Right kidney (tissue), 1 donor: ENCODE results near the gene LRRC51.

Experiments used
- DNase-seq: peaks from one replicate; pipeline ENCODE4 v3.0.0-alpha.2; 2016

LRRC51 gene

GRCh38 chr11:72069787-72070251 lies 10.8 kb upstream of the LRRC51 start:
- DNase-seq: no peak

DNA sequence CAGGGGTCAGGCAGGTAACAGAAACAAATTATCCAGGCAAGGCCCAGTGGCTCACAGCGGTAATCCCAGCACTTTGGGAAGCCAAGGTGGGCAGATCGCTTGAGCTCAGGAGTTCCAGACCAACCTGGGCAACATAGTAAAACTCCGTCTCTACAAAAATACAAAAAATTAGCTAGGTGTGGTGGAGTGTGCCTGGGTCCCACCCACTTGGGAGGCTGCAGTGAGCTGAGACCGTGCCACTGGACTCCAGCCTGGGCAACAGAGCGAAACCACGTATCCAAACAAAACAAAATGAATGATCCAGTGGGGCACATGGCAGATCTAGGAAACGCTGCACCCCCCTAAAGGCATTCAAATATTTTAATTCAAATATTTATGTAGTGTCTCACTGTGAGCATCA lies 10.2 kb upstream of the LRRC51 start:
- no peak for DNase-seq

GRCh38 chr11:72072348-72072747 lies 8.3 kb upstream of the LRRC51 start:
- no peak for DNase-seq

DNA sequence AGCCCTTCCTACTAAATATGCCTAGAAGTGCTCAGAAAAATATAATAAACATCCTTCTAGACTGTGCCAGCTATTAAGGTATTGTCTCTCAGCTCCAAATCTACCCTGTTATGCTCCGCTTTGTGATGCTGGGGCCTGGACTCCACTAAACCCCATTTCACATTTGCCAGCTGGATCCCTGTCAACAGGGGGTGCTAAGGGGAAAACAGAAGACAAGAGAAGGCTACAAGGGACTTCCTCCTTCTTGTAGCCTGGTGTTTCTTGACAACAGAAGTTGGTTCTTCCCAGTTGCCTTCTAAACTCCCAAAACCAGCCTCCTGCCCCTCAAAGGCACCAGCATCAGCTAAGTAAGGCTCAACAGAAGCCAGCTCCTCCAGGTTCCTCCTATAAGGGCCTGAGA lies 5.5 kb upstream of the LRRC51 start:
- no peak for DNase-seq

DNA sequence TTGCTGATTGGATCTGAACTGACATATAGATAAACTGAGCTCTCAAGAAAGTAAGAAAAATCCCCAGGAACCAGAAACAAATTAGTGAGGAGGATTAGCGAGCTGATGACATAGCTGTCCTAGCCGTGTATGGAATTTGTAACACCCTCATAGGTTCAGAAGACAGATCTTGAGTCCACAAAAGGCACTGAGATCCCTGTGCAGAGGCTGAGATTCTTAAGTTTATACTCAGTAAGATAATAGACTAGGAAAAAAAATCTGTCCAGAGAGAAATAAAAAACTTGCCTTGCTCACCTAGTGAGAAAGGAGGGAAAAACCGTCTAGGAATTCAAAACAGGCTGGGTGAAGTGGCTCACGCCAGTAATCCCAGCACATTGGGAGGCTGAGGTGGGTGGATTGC lies 4.9 kb upstream of the LRRC51 start:
- no peak for DNase-seq

DNA sequence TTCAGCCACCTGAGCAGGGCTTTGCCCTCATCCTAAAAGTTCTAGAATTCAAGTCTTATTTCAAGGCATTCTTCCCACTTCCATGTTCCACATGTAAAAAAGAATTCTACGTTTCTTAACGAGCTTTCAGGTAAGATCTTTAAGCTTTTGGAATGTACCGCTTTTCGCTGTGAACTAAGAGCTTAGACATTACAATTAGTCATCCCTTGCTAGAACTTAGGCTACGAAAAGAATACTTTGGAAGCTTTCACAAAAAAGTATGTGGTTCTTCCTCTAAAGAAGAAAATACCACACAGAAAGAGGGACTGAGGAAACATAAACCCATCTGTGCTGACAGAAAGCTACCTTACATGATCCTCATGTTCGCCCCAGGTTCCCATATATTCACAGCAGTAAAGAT lies 2.2 kb upstream of the LRRC51 start:
- no peak for DNase-seq

- peak; percentile 55 for DNase-seq
Measured at GRCh38 chr11:72079819-72080325, 778 bp upstream of the LRRC51 start.

DNA sequence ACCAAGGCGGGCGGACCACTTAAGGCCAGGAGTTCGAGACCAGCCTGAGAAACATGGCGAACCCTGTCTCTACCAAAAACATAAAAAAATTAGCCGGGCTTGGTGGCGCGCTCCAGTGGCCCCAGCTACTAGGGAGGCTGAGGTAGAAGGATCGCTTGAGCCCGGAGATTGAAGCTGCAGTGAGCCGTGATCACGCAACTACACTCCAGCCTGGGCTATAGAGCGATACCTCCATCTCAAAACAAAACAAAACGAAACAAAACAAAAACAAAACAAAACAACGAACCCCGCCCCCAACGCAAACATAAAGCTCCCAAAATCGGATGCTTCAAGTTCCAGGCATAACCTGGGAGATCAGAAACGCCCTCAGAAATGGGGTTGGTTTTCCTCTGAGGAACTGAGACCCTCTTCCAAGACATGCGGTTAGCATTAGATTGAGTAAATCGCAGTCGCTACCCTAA lies 564 bp downstream of the LRRC51 start:
- no peak for DNase-seq

DNA sequence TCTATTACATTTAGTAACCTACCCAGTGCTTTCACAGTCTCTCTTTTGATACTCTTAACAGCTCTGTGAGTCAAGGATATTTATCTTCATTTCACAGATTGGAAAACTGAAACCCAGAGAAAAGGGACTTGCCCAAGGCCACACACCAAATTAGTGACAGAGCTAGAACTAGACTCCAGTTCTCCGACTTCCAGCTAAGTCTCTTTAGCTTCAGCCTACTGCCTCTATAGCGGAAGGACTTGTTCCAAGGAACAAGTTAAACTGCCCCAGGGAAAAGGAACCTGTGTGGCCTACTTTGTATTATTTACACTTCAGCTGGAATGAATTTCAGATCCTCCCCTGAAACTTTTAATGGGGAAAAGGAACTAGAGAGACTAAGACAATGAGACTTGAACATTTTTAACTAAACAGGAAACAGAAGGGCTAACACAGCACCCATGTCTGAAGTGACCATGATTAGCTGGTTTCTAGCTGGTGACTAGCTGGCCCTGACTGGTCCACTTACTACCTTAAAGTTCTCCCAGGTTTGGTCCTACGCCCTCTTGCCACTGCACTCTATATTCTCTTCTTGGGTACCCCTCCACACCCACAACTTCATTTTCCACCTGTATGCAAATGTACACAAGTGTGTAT lies 1.3 kb downstream of the LRRC51 start:
- DNase-seq: no peak

- DNase-seq: no peak
Measured at GRCh38 chr11:72083414-72083813, 2.8 kb downstream of the LRRC51 start.

DNA sequence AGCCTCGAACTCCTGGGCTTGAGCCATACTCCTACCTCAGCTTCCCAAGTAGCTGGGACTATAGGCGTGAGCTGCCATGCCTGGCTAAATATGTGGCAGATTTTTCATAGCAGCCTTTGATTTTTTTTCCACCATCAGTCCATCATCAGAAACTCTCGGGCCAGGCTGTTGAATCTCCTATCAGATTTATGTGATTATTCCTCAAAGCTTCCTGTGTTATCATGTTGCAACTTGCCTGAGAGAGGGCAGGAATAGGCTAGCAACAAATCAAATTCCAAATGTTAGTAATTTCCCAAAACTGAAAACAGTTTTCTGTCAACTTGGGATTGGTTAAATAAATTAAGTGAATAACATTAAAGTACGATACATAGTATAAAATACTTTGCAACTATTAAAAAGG lies 3.4 kb downstream of the LRRC51 start:
- DNase-seq: no peak

DNA sequence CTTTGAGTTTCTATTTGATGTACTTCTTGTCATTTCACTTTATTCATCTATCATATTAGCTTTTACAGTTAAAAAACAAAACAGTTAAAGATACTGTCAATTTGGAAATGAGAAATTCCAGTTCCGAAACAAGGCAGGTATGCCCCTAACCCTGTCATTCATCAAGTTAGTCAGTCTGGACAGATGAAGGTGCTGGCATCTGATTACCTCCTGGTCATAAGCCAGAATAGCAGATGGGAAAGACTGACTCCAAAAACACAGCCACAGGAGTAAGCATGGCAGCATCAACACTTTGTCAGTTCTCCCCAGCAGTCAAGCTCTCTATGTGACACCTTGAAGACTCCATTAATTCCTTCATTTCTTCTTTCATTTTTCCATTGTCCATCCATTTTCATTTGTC lies 4.3 kb downstream of the LRRC51 start:
- DNase-seq: no peak

DNA sequence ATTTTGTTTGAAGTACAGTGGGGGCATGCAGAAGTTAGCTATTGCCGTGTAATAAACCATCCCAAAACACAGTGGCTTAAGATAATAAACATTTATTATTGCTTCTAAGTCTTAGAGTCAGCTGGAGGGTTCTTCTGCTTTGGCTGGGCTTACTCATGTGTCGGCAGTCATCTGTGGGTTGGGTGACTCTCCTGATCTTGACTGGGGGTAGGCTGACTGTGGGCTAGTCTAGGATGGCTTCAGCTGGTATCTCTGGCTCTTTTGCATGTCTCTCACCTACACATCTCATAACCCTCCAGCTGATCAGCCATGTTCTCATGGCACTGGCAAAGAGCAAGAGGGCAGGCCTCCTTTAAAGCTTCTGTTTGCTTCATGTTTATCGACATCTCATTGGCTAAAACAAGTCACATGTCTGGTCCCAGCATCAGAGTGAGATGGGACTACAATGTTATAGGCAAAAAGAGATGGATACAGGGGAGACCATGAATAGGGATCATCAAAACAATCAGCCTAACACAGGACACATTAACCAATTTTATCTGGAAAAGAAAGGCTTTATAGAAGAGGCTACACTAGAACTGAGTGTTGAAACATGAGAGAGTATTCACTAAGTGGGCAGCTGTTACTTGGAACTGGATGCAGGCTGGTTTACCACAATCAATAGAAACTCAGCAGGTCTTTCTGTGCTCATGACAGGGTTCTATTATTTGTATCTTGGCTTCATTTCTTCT lies 5.1 kb downstream of the LRRC51 start:
- DNase-seq: no peak

- no peak for DNase-seq
Measured at GRCh38 chr11:72088076-72088808, 7.6 kb downstream of the LRRC51 start.

- DNase-seq: peak; percentile 49
Measured at GRCh38 chr11:72091292-72091691, 10.6 kb downstream of the LRRC51 start.

GRCh38 chr11:72098741-72099140 lies 18.1 kb downstream of the LRRC51 start:
- DNase-seq: no peak

DNA sequence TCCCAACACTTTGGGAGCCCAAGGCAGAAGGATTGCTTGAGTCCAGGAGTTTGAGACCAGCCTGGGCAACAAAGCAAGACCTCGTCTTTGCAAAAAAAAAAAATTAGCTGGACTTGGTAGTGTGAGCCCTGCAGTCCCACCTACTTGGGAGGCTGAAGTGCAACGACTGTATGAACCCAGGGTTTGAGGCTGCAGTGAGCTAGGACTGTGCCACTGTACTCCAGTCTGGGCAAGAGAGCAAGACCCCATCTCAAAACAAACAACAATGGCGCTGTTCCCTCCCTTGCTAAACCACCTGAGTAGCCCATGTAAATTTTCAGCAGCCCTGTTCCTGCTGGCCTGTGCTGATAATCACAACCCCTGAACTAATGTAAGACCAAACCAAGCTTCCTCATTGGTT lies 19.4 kb downstream of the LRRC51 start:
- no peak for DNase-seq

- no peak for DNase-seq
Measured at GRCh38 chr11:72100462-72100861, 19.8 kb downstream of the LRRC51 start.

DNA sequence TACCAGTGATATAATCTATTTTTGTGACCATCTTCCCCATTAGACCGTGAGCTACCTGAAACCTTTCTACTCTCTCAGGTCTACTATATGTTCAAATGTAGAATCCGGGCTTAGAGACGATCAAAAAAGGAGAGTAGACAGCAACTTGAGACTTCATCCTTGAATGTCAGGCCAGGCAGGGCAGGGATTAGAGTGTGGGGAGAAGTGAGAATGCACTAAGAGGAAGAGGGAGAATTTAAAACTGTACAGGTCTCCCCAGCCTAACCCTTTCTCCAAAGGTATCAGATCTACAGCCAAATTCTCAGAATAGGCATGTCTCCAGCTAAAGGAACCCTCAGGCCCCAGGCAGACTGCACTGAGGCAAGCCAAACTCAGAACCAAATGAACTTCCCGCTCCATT lies 21.5 kb downstream of the LRRC51 start:
- DNase-seq: no peak

- DNase-seq: no peak
Measured at GRCh38 chr11:72102631-72102945, 21.9 kb downstream of the LRRC51 start.

DNA sequence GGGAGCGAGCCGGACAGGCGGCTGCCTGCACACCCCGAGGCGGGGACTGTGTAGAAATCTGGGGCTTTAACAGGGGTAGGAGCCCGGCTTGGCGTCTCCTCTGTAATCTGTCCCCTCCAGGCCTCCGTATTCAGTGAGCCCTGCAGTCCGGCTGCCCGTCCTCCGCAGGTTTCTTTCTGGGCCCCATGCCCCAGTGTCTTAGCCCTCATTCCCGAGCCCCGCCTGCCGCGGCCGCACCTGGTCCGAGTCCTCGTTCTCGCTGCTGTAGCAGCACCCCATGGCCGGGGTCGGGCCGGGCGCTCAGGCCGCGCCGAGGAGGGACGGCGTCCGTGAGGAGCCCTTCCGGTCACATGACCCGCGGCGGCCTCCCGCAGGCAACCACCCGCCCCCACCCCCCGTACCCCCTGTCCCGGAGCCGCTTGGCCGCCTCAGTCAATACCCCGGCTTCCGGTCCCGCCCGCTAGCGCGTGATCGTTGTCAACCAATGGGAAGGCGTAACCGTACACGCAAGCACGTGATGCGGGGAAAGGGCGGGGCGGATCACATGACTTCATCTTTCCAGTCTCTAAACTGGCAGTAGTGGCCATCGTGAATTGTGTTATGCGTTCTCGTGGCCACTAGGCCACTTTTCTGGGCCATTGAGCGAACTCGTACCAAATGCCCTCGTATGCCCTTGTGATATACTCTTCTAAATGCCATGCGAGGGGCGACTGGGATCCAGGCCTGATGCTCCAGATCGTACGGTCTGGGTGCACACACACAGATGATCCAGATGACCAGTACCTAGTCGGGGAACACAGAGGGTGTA lies 22.5 kb downstream of the LRRC51 start, which contains the start of gene LAMTOR1:
LAMTOR1 (minus strand) TSS at position 352 of the 808 bp plus-strand sequence; CDS start at position 279, 73 bp downstream.
- peak; percentile 95 for DNase-seq

DNA sequence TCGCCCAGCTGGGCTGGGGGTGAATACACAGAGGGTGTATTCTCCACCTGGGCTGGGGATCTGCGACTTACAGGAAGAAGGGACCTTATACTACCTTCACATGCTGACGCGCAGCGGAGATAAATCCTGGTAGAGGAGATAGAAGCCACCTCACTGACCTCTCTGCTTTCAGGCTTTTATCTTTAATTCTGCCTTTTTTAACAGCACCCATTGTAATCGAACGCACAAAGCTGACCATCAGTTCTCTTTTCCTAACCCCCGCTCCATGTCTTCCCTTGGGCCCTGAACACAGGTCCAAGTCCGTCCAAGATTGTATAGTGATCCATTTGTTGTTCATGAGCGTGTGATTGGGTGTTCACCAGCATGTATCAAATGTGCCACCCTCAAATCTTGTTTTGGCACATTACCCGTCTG lies 23.1 kb downstream of the LRRC51 start:
- DNase-seq: peak; percentile 21
